Esophagus squamous epithelium (tissue), 4 donors: ENCODE data around the gene NBPF6.

Experiments used
- CTCF ChIP-seq, 6 experiments: fragments of 450-650 bp in 4 of 6; fragments of 200-600 bp in 2 of 6; sonication (generic) in 2 of 6; IDR thresholded peaks; one replicate each; pipeline ENCODE4 v1.5.1; 2016 to 2019; ENCODE audit warnings: antibody characterized with exemption in 6 of 6, mild to moderate bottlenecking in 4 of 6, moderate library complexity in 4 of 6
- POLR2A ChIP-seq, 4 donors: fragments of 450-650 bp; IDR thresholded peaks; one replicate each; pipeline ENCODE4 v1.6.1; 2017; ENCODE audit warnings: antibody characterized with exemption in 4 of 4, mild to moderate bottlenecking in 4 of 4, moderate library complexity in 3 of 4

- TF ChIP-seq CTCF (IDR thresholded peaks at IDR 0.05) (no peak), POLR2A (IDR thresholded peaks at IDR 0.05) (no peak)
Observed at GRCh38 chr1:108505763-108506070, 55.6 kb downstream of the NBPF6 start.
